GM21447 (cell line): ENCODE data around the gene SLC4A7.
"Not testable (repeated sequence)": the region's sequence is repeated elsewhere in the genome, so short reads cannot be mapped to it uniquely, and the experiment has no call there.

ENCODE experiments used
- ATAC-seq: cut with Tn5 transposase; IDR thresholded peaks from one replicate; pipeline ENCODE4 v1.9.1; 2021; ENCODE audit not compliant: unreplicated experiment

SLC4A7 gene

DNA sequence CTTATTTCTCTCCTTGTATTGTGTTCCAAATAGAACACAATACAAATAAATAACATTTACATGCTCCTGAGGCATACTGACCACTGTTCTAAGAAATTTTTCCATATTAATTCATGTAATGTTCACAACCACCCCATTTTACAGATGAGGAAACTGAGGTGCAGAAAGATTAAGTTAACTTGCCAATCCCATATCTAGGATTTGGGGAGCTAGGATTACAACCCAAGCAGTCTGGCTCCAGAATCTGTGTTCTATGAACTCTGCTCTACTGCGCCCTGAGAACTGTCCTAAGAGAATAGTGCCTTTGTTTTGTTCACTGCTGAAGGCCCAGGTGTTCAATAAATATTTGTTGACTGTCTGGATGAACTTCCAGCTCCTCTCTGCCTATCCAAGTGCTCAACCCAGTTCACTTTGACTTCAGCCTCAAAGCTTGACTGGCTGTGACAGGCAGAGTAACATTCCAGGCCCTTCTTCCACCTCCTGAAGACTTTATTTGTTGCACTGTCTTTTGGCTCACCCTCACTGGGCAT lies 118.1 kb downstream of the SLC4A7 start:
- no peak for ATAC-seq

DNA sequence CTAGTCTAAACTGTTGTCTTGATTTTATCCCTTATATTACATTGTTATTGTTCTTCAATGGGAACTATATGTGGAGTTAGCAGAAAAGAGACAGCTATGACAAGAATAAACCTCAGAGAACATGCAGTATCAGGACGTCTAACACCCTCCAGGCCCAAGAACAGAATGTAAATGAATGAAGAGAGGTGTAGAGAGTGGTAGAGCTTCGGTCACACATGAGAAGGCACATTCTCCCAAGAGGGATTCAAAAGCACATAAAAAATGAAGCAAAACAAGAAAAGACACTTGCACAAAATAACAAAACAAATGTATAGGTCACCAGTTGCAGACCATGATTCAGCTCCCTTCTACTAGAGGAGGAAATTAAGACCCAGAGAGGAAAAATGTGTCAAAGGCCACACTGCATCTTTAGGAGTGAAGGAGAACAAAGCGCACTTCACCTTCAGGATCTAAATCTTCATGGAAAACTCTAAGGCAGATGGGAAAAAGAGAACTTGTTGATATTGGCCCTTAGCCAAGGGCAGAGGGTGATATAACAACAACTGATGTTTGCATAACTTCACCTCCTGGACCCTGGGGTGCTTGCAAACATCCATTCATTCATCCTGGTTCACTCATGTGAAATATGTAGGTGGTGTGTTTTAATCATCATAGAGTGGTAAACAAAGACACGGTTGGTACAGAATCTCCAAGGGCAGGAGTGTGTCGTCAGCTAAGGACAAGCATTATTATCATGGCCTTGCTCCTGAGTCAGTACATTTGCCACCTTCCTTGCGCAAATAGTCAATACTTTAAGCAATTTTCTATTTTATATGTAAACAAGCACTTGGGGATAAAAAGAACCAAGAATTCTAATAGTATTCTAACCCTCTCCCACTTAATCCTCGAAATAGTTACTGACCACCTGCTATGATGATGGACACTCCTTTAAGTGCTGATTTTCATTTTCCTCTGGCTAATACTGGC lies 123.8 kb downstream of the SLC4A7 start:
- ATAC-seq = peak; percentile 54

DNA sequence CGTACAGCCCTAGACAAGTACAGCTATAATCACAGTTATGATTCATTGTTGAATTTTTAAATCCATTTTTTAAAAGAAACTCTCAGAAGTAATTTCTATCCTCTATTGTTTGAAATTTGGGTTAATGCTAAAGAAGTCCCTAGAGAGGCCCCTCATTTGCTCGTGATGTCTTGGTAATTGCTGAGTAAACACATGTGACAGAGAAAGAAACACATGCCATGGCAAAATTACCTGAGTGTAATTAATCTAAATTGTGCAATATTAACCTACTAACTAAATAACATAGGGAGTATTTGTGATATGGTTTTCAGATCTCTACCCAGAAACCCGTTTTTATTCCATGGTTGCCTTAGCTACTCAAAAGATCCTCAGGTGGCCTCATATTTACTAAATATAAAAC lies 125.8 kb downstream of the SLC4A7 start:
- ATAC-seq = no peak

- peak; percentile 82 for ATAC-seq
These were observed 126.4 kb downstream of the SLC4A7 start for GRCh38 chr3:27357665-27358258.

DNA sequence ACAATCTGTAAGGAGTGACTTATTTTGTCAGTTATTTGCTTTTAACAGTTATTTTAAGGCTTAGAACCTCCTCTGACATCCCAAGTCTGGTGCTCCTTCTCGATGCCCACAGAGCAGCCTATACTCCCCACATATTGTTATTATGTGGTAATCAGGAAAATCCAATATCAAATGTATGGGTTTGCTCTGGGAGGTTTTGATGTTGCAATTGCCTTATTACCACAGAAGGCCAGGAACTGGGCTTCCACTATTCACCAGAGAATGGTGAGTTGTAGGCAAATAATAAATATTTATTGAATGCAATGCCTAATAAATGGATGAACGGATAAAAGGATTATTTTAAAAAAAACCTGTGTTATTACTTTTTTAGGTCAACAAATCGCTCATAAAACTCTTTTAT lies 127.2 kb downstream of the SLC4A7 start:
- no peak for ATAC-seq

DNA sequence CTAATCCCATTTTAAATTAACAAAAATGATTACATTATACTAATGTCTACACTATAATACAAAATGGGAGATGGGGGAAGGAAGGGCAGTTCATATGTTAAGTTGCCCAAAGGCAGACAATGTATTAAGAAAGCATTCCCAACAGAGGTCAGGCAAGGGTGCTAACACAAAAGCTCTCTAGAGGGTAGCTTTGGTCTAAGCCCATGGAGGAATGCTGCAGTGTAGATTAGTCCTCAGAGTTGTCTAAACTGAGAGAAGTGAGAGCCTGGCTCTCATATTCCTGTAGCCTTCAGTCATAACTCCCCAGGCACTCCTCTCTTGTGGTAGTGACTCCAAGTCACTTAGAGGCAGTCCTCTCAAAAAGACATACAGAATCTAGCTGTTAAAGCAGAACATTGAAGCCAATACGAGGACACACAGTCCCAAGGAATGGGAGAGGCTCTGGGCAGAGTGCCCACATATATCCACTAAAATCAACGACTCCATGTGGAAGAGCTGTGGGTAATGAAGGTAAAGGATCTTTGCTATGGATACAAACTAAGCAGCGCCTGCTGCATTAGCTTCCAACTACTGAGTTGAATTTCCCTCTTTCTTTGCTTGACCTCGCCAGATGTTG lies 129.5 kb downstream of the SLC4A7 start:
- no peak for ATAC-seq

- no peak for ATAC-seq
These were observed 130.0 kb downstream of the SLC4A7 start for GRCh38 chr3:27354161-27354560.

DNA sequence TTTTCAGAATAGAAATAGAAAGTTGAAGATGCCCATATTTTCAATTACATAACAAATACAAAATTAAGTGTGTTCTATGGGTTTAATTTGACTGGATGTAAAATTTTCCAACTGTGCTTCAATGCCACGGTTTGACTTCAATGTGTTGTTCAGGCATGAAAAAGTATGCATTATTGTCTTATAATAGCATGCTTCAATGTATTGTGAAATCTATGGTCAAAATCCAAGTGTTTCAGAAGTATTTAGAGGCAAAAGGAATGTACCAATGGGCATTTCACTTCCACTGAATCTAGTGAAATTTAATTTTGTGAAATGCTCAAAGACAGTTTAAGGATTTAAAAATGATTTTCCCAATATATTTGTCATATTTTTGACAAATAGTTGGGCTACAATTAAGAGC lies 131.0 kb downstream of the SLC4A7 start:
- no peak for ATAC-seq

DNA sequence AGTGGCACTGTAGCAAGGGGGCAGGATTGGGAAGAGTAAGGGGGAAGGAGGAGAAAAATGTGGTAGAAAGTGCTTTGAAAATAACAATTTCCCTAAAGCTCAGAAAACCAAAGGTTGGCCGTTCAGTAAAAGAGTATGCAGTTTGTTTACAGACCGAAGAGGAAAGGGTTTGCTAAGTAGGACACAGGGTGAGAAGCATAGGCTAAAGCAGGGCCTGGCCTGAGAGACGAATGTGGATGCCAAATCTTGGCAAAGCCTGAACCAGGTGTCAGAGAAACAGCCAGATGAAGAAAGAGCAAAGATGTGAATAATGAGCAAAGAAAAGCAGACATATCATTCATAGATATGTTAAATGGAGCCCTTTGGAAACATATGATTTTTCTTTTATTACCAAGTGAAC lies 132.1 kb downstream of the SLC4A7 start:
- ATAC-seq = no peak

DNA sequence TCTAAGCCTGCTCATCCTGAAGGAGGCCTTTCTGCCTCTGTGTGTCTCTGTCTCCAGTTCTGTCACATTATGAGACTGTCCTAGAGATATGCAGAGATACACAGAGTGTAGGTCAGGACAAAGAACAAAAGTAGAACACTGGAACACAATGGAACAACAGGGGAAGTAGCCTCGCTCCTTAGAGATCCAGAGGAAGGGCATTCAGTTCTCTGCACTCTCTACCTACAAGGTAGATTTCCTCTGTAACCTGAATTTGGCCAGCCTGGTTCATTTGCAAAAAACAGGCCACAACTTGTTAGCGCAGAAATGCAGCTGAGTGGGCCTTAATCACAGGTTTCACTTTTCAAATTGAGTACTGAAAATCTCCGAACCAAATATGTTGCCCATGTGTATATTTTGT lies 134.4 kb downstream of the SLC4A7 start:
- ATAC-seq = no peak

GRCh38 chr3:27345959-27346865 lies 138.0 kb downstream of the SLC4A7 start:
- no peak for ATAC-seq

DNA sequence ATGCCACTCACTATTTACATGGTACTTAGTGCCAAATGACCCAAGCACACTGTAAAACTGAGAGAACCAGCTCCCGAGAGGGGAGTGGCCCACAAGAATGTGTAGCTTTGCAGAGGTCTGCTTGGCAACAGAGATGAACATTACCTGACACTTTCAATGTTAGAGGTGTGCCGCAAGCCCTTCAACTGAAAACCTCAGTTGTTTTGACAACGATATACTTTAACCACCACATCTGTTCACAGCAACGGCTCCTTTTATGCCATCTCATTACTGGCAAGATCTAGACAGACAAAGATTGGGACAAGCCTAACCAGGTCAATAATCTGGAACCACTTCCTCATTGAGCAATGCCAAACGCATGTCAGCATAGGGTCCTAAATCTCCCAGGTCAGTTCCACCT lies 138.7 kb downstream of the SLC4A7 start:
- no peak for ATAC-seq

DNA sequence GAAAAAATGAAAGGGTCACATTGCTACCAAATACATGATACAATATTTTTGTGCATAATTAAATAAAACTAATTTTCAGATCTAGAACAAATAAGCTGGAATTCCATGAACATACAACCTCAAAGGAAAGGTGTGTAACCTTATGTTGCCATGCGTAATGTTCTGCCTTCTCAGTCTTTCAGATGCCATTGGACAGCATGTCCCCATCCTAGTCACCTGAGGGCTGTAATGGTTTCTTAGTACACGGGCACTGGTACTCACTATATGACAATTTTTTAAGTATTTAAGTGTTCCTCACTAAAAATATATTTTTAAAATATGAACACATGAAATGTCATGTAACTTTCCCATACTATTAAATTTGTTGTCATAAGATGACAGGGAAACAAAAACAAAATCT lies 139.1 kb downstream of the SLC4A7 start:
- no peak for ATAC-seq

DNA sequence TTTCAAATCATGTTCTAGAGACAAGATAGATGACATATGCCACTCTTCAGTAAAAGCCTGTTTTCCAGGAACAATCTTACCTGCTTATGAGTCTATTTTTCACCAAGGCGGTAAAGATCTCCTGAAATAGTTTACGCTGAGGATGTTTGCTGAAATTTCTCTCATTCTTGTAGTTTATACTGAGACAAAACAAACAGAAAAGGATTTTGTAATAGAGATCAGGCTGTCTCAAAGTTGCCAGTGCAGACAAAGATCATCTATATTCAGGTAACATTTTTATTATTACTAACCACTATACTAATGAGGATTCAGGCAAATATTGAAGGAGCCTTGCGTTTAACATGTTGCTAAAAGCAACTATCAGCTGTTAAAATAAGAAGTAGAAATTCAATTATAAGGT lies 140.0 kb downstream of the SLC4A7 start:
- no peak for ATAC-seq

GRCh38 chr3:27342267-27342666 lies 141.9 kb downstream of the SLC4A7 start:
- no peak for ATAC-seq

DNA sequence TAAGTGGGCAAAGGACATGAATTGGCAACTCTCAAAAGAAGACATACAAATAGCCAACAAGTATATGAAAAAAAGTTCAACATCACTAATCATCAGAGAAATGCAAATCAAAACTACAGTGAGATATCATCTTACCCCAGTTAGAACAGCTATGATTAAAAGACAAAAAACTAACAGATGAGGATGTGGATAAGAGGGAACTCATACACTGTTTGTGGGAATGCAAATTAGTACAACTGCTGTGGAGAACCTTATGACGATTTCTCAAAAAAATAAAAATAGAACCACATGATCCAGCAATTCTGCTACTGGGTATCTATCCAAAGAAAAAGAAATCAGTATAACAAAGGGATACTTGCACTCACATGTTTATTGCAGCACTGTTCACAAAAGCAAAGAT lies 143.7 kb downstream of the SLC4A7 start:
- no peak for ATAC-seq

GRCh38 chr3:27335571-27335970 lies 148.6 kb downstream of the SLC4A7 start:
- ATAC-seq = no peak

GRCh38 chr3:27333843-27334242 lies 150.3 kb downstream of the SLC4A7 start:
- no peak for ATAC-seq

DNA sequence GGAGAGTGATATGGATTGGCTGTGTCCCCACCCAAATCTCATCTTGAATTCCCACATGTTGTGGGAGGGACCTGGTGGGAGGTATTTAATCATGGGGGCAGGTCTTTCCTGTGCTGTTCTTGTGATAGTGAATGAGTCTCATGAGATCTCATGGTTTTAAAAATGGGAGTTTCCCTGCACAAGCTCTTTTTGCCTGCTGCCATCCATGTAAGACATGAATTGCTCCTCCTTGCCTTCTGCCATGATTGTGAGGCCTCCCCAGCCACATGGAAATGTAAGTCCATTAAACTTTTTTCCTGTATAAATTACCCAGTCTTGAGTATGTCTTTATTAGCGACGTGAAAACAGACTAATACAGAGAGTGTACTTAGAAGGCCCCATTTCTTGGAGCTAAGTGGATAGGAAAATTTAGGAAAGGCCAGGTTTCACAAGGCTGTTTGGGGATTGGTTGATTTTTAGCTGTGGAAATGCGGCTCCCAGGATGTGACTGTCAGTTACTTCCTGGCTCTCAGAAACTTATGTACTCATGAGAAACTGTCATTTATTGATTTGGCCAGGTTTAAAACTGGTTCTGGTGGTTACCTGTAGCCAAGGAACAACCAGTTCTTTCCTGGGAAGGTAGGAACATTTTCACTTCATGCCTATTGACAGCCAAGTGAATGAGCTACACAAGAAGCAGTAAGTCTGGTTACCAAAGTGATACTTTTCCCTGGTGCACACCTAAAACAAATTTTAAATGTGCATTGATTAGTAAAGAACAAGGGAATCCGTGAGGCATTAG lies 155.0 kb downstream of the SLC4A7 start:
- ATAC-seq = not testable (repeated sequence)
